ENCODE results near the gene TPT1. TPM values are rescaled to one million over a fixed set of nuclear protein-coding genes. Genes with fewer than 3 reads are reported as not detected.
A peak's percentile ranks its signal among the peaks of the same experiment; 100 is the strongest.

The TPT1 gene
- total and polyA plus RNA-seq, 2 of the 13 experiments (the other 11 are each of a cell fraction or from before 2014, with no cell fraction given): 2,953 to 3,594 TPM

- TF ChIP-seq E2F2 (CRISPR knock-in tag; IDR thresholded peaks at IDR 0.05; ENCODE audit: borderline replicate concordance): no peak
- 0 out of 2 replicates have a peak, but pooled peaks have one; percentile 51 for TF ChIP-seq BCL6 (CRISPR knock-in tag; IDR thresholded peaks at IDR 0.05)
- TF ChIP-seq ASH2L (IDR thresholded peaks at IDR 0.05; ENCODE audit: insufficient read length, low read depth, low read length): peak; percentile 76
- TF ChIP-seq PHF20 (CRISPR knock-in tag; IDR thresholded peaks at IDR 0.05): peak; percentile 64
- peak; percentile 76; the same call in 1 of the 2 replicates for TF ChIP-seq MEIS2 (CRISPR knock-in tag; IDR thresholded peaks at IDR 0.05)
- no peak for TF ChIP-seq ZBTB37 (CRISPR knock-in tag; IDR thresholded peaks at IDR 0.05)
- TF ChIP-seq XBP1 (CRISPR knock-in tag; IDR thresholded peaks at IDR 0.05): peak; percentile 45; the same call in 1 of the 2 replicates
- TF ChIP-seq ZSCAN25 (CRISPR knock-in tag; IDR thresholded peaks at IDR 0.05): 0 out of 2 replicates have a peak, but pooled peaks have one; percentile 32
- TF ChIP-seq ZFAT (CRISPR knock-in tag; conservative IDR thresholded peaks at IDR 0.05): 0 out of 2 replicates have a peak, but pooled peaks have one; percentile 58
- peak; percentile 72; the same call in 1 of the 2 replicates for TF ChIP-seq THAP7 (CRISPR knock-in tag; IDR thresholded peaks at IDR 0.05)
- TF ChIP-seq HOXA3 (CRISPR knock-in tag; IDR thresholded peaks at IDR 0.05): peak; percentile 99
- no peak for TF ChIP-seq NFE2L1 (CRISPR knock-in tag; IDR thresholded peaks at IDR 0.05; ENCODE audit: borderline replicate concordance)
- 0 out of 2 replicates have a peak, but pooled peaks have one; percentile 9 for TF ChIP-seq DNMT1 (CRISPR knock-in tag; IDR thresholded peaks at IDR 0.05)
- TF ChIP-seq MTERF4 (CRISPR knock-in tag; IDR thresholded peaks at IDR 0.05): peak; percentile 74; the same call in 1 of the 2 replicates
- peak; percentile 51; the same call in 1 of the 2 replicates for TF ChIP-seq E2F5 (CRISPR knock-in tag; conservative IDR thresholded peaks at IDR 0.05)
- 0 out of 2 replicates have a peak, but pooled peaks have one; percentile 20 for TF ChIP-seq ZNF224 (CRISPR knock-in tag; IDR thresholded peaks at IDR 0.05)
- peak; percentile 69 for TF ChIP-seq MED1 (CRISPR knock-in tag; IDR thresholded peaks at IDR 0.05)
- TF ChIP-seq ATF5 (CRISPR knock-in tag; IDR thresholded peaks at IDR 0.05; ENCODE audit: low read depth): no peak
- TF ChIP-seq ZFP91 (CRISPR knock-in tag; IDR thresholded peaks at IDR 0.05; ENCODE audit: borderline replicate concordance): peak; percentile 59
- 0 out of 2 replicates have a peak, but pooled peaks have one; percentile 34 for TF ChIP-seq FOXJ3 (CRISPR knock-in tag; IDR thresholded peaks at IDR 0.05; ENCODE audit: borderline replicate concordance)
- TF ChIP-seq ZMYM4 (CRISPR knock-in tag; IDR thresholded peaks at IDR 0.05): peak; percentile 52
Measured at GRCh38 chr13:45341034-45341798, at the start of gene TPT1 (continued).

All from HepG2 (cell line).